HepG2 (cell line): ENCODE data around the gene PYURF. TPM values are rescaled to one million over a fixed set of nuclear protein-coding genes. Genes with fewer than 3 reads are reported as not detected.

Source experiments
- ATAC-seq: fragments of 200-7000 bp; cut with Tn5 transposase; 3 replicates; pipeline ENCODE4 v1.9.1; 2020; ENCODE audit warnings: mild to moderate bottlenecking, moderate library complexity
- BruUV-seq: library from RNA; stranded (reverse); fragments of 400-500 nt; replicated peaks from 2 replicates; lab custom pipeline; 2021; lab: Mats Ljungman, UMichigan
- CTCF ChIA-PET: fragments of 300-600 bp; formaldehyde crosslinking; extraction: SDS; loops from one replicate; lab custom pipeline; 2021; ENCODE audit warnings: low total read pairs, inconsistent platforms, low intra/inter-chr PET ratio; lab: Yijun Ruan, JAX
- POLR2A ChIA-PET: fragments of 350-600 bp; sonication (Branson Sonifier 250); formaldehyde crosslinking; loops from one replicate; lab custom pipeline; 2020; ENCODE audit warnings: antibody characterized with exemption, inconsistent platforms; lab: Yijun Ruan, JAX
- DNase-seq: peaks from one replicate; pipeline ENCODE4 v3.0.0-alpha.2; 2015; ENCODE audit warnings: low spot score
- FAIRE-seq: peaks from 3 replicates; lab custom pipeline; 2011; peaks lifted over from hg19 to GRCh38; lab: Jason Lieb, UNC
- H2AFZ ChIP-seq: one replicate; pipeline ENCODE4 v1.6.1; 2011; ENCODE audit warnings: low read length, inconsistent platforms
- H3K27ac ChIP-seq: fragments of 300-600 bp; 3 replicates; pipeline ENCODE4 v1.8.0; 2011; ENCODE audit warnings: mixed run types, mild to moderate bottlenecking, mixed read lengths, low read length, inconsistent platforms; ENCODE audit not compliant: insufficient read depth; ENCODE audit errors: extremely low read length
- H3K27me3 ChIP-seq, 2 experiments: fragments of 200-600 bp in 1 of 2; 2 replicates in 1 of 2; 3 replicates in 1 of 2; pipeline versions ENCODE4 v1.6.0 to v1.8.0; 2011; ENCODE audit warnings: low read length in 2 of 2, mild to moderate bottlenecking in 2 of 2, moderate library complexity in 2 of 2, inconsistent platforms in 1 of 2; ENCODE audit not compliant: insufficient read depth in 2 of 2, control insufficient read depth in 1 of 2
- H3K36me3 ChIP-seq, 2 experiments: fragments of 200-600 bp in 1 of 2; replicated peaks in 1 of 2; 2 replicates in 1 of 2; 3 replicates in 1 of 2; pipeline versions ENCODE4 v1.5.1 to v1.8.0; 2011; ENCODE audit warnings: low read length in 2 of 2, inconsistent platforms in 1 of 2; ENCODE audit not compliant: insufficient read depth in 2 of 2, control insufficient read depth in 1 of 2
- H3K4me1 ChIP-seq: 2 replicates; pipeline ENCODE4 v1.5.1; 2012; ENCODE audit warnings: low read length, inconsistent platforms; ENCODE audit not compliant: insufficient read depth
- H3K4me2 ChIP-seq: 2 replicates; pipeline ENCODE4 v1.6.0; 2011; ENCODE audit warnings: low read depth, low read length, inconsistent platforms
- H3K4me3 ChIP-seq, 3 experiments: fragments of 200-600 bp in 1 of 3; sonication (generic), shearing (Covaris generic) in 1 of 3; replicated peaks in 1 of 3; 2 replicates each; pipeline ENCODE4 v1.5.1; 2011 to 2016; ENCODE audit warnings: low read length in 3 of 3, inconsistent platforms in 2 of 3, low read depth in 2 of 3, mild to moderate bottlenecking in 2 of 3, control low read depth in 1 of 3, mixed read lengths in 1 of 3; ENCODE audit not compliant: insufficient read depth in 1 of 3
- H3K79me2 ChIP-seq: one replicate; pipeline ENCODE4 v1.6.1; 2011; ENCODE audit warnings: low read length, inconsistent platforms; ENCODE audit not compliant: insufficient read depth
- H3K9ac ChIP-seq: 2 replicates; pipeline ENCODE4 v1.6.0; 2011; ENCODE audit warnings: mild to moderate bottlenecking, low read depth, low read length, inconsistent platforms; ENCODE audit not compliant: insufficient read depth
- H3K9me3 ChIP-seq: 2 replicates; pipeline ENCODE4 v1.5.1; 2012; ENCODE audit warnings: mild to moderate bottlenecking, low read length
- H4K20me1 ChIP-seq: 2 replicates; pipeline ENCODE4 v1.6.0; 2011; ENCODE audit warnings: inconsistent platforms, mild to moderate bottlenecking, low read length, moderate library complexity; ENCODE audit not compliant: insufficient read depth
- ATF1 ChIP-seq: IDR thresholded peaks from 2 replicates; pipeline ENCODE4 v1.6.1; 2016; ENCODE audit warnings: mild to moderate bottlenecking, control low read depth
- DMAP1 ChIP-seq: IDR thresholded peaks from 2 replicates; pipeline ENCODE4 v1.6.1; 2016
- KDM6A ChIP-seq: IDR thresholded peaks from 2 replicates; pipeline ENCODE4 v1.6.1; 2016; ENCODE audit warnings: low read depth
- MYPOP ChIP-seq: sonication (generic); formaldehyde crosslinking; IDR thresholded peaks from 2 replicates; pipeline ENCODE4 v1.8.1; 2023; ENCODE audit warnings: mild to moderate bottlenecking, moderate library complexity, missing genetic modification reagents
- POLR2A ChIP-seq, 2 experiments: IDR thresholded peaks; 2 replicates each; pipeline ENCODE4 v1.6.1; 2011; ENCODE audit warnings: low read depth in 2 of 2, low read length in 2 of 2, mild to moderate bottlenecking in 1 of 2, moderate library complexity in 1 of 2; ENCODE audit not compliant: insufficient read depth in 1 of 2
- PPARG ChIP-seq: conservative IDR thresholded peaks from 2 replicates; pipeline ENCODE4 v1.6.1; 2016; ENCODE audit warnings: missing biosample characterization, missing genetic modification reagents
- RBFOX2 ChIP-seq: fragments of 200-400 bp; formaldehyde crosslinking; IDR thresholded peaks from 2 replicates; pipeline ENCODE4 v1.6.1; 2017; ENCODE audit warnings: low read depth, mild to moderate bottlenecking, low read length
- RBM39 ChIP-seq: fragments of 200-400 bp; formaldehyde crosslinking; IDR thresholded peaks from one replicate; pipeline ENCODE4 v1.6.1; 2018; ENCODE audit warnings: antibody characterized with exemption, mild to moderate bottlenecking, low read depth, low read length; ENCODE audit not compliant: poor library complexity, severe bottlenecking
- TRIM24 ChIP-seq: sonication (generic); formaldehyde crosslinking; IDR thresholded peaks from 2 replicates; pipeline ENCODE4 v1.8.0; 2022; ENCODE audit warnings: mild to moderate bottlenecking, missing genetic modification reagents
- ZNF550 ChIP-seq: sonication (generic); formaldehyde crosslinking; IDR thresholded peaks from 2 replicates; pipeline ENCODE4 v1.4.0; 2020; ENCODE audit warnings: mild to moderate bottlenecking, missing genetic modification reagents, borderline replicate concordance
- ZNF570 ChIP-seq: sonication (generic); formaldehyde crosslinking; IDR thresholded peaks from 2 replicates; pipeline ENCODE4 v1.4.0; 2020; ENCODE audit warnings: mild to moderate bottlenecking, missing genetic modification reagents, borderline replicate concordance
- ZNF773 ChIP-seq: sonication (generic); formaldehyde crosslinking; IDR thresholded peaks from 2 replicates; pipeline ENCODE4 v1.4.0; 2020; ENCODE audit warnings: missing genetic modification reagents, borderline replicate concordance
- in situ Hi-C: cut with HindIII; loops from 2 replicates; pipeline ENCODE4 v1.10.0; 2017; ENCODE audit warnings: low pct_unique_long_range_greater_than_20kb; ENCODE audit not compliant: extremely low pct_ligation_motif_present
- intact Hi-C: fragments of 100-400 bp; cut with micrococcal nuclease; formaldehyde crosslinking; loops from one replicate; pipeline ENCODE4 v1.10.0; 2022; ENCODE audit not compliant: unreplicated experiment
- polyA plus RNA-seq, 8 experiments: library from polyadenylated mRNA; depleted of rRNA in 3 of 8; stranded (reverse) in 7 of 8; unstranded in 1 of 8; fragments of >200 nt; fragmentation: Illumina TruSeq in 4 of 8; extraction: Trizol in 4 of 8; gene quantifications; 2 replicates each; pipeline versions ENCODE4 v1.2.1 to v1.2.3, GENCODE V29; 2011 to 2016; ENCODE audit warnings: low read depth in 4 of 8, missing spikeins in 1 of 8, mixed read lengths in 1 of 8; ENCODE audit not compliant: insufficient read depth in 1 of 8
- total RNA-seq, 5 experiments: library from RNA; depleted of rRNA; stranded (reverse); fragments of >200 nt; fragmentation: Illumina TruSeq; extraction: Trizol; gene quantifications; 2 replicates each; pipeline ENCODE4 v1.2.3, GENCODE V29; 2016; ENCODE audit warnings: low read depth in 1 of 5
- TF ChIP-seq, protein P1 (sequence below): IDR thresholded peaks from 2 replicates; pipeline ENCODE4 v1.6.1; 2016
- TF ChIP-seq, protein P2 (sequence below): sonication (generic); formaldehyde crosslinking; IDR thresholded peaks from 2 replicates; pipeline ENCODE4 v1.5.0; 2020; ENCODE audit warnings: mild to moderate bottlenecking, missing genetic modification reagents
- TF ChIP-seq, protein P3 (sequence below): sonication (generic); formaldehyde crosslinking; IDR thresholded peaks from 2 replicates; pipeline ENCODE4 v1.4.0; 2020; ENCODE audit warnings: missing genetic modification reagents, mild to moderate bottlenecking, borderline replicate concordance

PYURF gene
- total and polyA plus RNA-seq, 2 of the 13 experiments (the other 11 are each of a cell fraction or from before 2014, with no cell fraction given): 59.9 to 95.2 TPM

DNA sequence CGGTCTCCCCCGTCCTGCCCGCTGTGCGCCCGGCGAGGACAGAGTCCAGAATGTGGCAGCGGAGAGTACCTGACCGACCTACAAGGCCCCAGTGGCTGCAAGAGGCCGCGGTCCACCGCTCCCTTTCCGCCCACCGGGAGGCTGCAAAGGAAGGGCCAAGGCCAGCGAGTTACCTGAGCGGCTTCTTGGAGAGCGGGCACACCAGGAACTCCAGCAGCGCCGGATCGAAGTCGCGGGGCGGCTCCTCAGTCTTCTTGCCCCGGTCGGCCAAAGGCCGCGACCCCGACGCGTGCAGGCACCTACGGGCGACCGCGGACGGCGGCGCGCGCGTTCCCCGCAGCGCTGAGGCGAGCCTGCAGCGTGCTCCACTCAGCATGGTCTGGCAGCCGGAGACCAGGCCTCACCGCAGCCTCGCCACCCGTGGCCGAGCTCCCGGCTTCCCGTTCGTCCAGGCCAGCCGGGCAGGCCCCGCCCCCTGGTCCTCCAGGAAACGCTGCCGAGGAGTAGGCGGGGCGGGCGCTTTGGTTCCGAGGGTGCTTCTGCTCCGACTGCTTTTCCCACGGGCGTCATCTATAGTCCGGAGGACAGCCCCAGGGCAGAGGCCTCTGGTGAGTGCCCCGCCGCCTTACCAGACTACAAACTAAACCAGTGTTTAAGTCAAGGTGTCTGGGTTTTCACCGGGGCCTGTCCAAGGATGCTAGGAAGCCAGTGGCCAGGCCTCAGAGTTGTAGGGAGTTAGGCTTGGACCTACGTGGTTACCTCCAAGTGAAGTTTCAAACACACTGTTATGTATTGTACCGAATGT lies at the start of gene PYURF (continued):
- peak; percentile 61 for TF ChIP-seq RBM39
- no peak; the same call in 1 of the 2 replicates for TF ChIP-seq MYPOP (CRISPR knock-in tag)
- TF ChIP-seq, protein P1, sequence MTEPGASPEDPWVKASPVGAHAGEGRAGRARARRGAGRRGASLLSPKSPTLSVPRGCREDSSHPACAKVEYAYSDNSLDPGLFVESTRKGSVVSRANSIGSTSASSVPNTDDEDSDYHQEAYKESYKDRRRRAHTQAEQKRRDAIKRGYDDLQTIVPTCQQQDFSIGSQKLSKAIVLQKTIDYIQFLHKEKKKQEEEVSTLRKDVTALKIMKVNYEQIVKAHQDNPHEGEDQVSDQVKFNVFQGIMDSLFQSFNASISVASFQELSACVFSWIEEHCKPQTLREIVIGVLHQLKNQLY: peak; percentile 61; the same call in 1 of the 2 replicates
- TF ChIP-seq TRIM24: no peak
- TF ChIP-seq PPARG: peak; percentile 41; the same call in 1 of the 2 replicates
- TF ChIP-seq KDM6A (CRISPR knock-in tag): no peak
- peak; percentile 87 to 95 for TF ChIP-seq POLR2A (IDR thresholded peaks at IDR 0.05; ENCODE audit: insufficient read depth in 1 of 2, low read depth in 2 of 2, low read length in 2 of 2)

GRCh38 chr4:88570001-88570400 lies 46.4 kb upstream of the PYURF start:
- H3K4me1 ChIP-seq: no peaks in the 10 kb centered on the region
- POLR2A ChIA-PET: no interaction called here
- CTCF ChIA-PET: no interaction called here
- no TSS peak for BruUV-seq
- no peak for FAIRE-seq
- in situ Hi-C loops: no loop called here
- H3K4me3 ChIP-seq: no peak overlapping the region
- no peaks in the 10 kb centered on the region for H3K79me2 ChIP-seq
- no peaks in the 10 kb centered on the region for H3K36me3 ChIP-seq
- H3K9ac ChIP-seq: no peak overlapping the region
- no peak overlapping the region for H2AFZ ChIP-seq
- DNase-seq: no peak
- no peak for ATAC-seq
- H3K27me3 ChIP-seq: 0 out of 5 replicates have a peak, but pooled peaks cover 0 to 1% of the 10 kb centered on the region in 2 experiments
- H3K4me2 ChIP-seq: no peak overlapping the region
- H4K20me1 ChIP-seq: no peaks in the 10 kb centered on the region
- H3K9me3 ChIP-seq: no peaks in the 10 kb centered on the region
- TF ChIP-seq, protein P2, sequence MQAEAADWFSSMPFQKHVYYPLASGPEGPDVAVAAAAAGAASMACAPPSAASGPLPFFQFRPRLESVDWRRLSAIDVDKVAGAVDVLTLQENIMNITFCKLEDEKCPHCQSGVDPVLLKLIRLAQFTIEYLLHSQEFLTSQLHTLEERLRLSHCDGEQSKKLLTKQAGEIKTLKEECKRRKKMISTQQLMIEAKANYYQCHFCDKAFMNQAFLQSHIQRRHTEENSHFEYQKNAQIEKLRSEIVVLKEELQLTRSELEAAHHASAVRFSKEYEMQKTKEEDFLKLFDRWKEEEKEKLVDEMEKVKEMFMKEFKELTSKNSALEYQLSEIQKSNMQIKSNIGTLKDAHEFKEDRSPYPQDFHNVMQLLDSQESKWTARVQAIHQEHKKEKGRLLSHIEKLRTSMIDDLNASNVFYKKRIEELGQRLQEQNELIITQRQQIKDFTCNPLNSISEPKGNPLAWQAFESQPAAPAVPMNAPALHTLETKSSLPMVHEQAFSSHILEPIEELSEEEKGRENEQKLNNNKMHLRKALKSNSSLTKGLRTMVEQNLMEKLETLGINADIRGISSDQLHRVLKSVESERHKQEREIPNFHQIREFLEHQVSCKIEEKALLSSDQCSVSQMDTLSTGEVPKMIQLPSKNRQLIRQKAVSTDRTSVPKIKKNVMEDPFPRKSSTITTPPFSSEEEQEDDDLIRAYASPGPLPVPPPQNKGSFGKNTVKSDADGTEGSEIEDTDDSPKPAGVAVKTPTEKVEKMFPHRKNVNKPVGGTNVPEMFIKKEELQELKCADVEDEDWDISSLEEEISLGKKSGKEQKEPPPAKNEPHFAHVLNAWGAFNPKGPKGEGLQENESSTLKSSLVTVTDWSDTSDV (CRISPR knock-in tag): no peak
- TF ChIP-seq ZNF773 (CRISPR knock-in tag) (no peak), ATF1 (CRISPR knock-in tag) (no peak), RBFOX2 (no peak), ZNF570 (CRISPR knock-in tag) (no peak), DMAP1 (no peak), ZNF550 (CRISPR knock-in tag) (no peak)
- TF ChIP-seq, protein P3, sequence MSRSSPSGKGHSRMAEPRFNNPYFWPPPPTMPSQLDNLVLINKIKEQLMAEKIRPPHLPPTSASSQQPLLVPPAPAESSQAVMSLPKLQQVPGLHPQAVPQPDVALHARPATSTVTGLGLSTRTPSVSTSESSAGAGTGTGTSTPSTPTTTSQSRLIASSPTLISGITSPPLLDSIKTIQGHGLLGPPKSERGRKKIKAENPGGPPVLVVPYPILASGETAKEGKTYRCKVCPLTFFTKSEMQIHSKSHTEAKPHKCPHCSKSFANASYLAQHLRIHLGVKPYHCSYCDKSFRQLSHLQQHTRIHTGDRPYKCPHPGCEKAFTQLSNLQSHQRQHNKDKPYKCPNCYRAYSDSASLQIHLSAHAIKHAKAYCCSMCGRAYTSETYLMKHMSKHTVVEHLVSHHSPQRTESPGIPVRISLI: no peak
- intact Hi-C loops: no loop called here
- H3K27ac ChIP-seq: no peak overlapping the region
